HG03575 (cell line): ENCODE measurements around the gene SYT9.
"Not testable (repeated sequence)": the region's sequence is repeated elsewhere in the genome, so short reads cannot be mapped to it uniquely, and the experiment has no call there.

Experiments
- ATAC-seq: cut with Tn5 transposase; IDR thresholded peaks from one replicate; pipeline ENCODE4 v1.9.1; 2021; ENCODE audit not compliant: unreplicated experiment, insufficient number of reproducible peaks, low FRiP score; ENCODE audit errors: extremely low read depth

Gene SYT9

GRCh38 chr11:7514099-7514591 is 262.4 kb downstream of the SYT9 start:
- no peak for ATAC-seq

GRCh38 chr11:7515447-7515886 is 263.8 kb downstream of the SYT9 start:
- no peak for ATAC-seq

GRCh38 chr11:7516475-7516874 is 264.8 kb downstream of the SYT9 start:
- ATAC-seq: no peak

GRCh38 chr11:7517743-7518142 is 266.0 kb downstream of the SYT9 start:
- ATAC-seq: not testable (repeated sequence)
